ENCODE data around the gene TCAF1.
A peak's percentile ranks its signal among the peaks of the same experiment; 100 is the strongest.

TCAF1 gene, protein sequence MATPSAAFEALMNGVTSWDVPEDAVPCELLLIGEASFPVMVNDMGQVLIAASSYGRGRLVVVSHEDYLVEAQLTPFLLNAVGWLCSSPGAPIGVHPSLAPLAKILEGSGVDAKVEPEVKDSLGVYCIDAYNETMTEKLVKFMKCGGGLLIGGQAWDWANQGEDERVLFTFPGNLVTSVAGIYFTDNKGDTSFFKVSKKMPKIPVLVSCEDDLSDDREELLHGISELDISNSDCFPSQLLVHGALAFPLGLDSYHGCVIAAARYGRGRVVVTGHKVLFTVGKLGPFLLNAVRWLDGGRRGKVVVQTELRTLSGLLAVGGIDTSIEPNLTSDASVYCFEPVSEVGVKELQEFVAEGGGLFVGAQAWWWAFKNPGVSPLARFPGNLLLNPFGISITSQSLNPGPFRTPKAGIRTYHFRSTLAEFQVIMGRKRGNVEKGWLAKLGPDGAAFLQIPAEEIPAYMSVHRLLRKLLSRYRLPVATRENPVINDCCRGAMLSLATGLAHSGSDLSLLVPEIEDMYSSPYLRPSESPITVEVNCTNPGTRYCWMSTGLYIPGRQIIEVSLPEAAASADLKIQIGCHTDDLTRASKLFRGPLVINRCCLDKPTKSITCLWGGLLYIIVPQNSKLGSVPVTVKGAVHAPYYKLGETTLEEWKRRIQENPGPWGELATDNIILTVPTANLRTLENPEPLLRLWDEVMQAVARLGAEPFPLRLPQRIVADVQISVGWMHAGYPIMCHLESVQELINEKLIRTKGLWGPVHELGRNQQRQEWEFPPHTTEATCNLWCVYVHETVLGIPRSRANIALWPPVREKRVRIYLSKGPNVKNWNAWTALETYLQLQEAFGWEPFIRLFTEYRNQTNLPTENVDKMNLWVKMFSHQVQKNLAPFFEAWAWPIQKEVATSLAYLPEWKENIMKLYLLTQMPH

DNA sequence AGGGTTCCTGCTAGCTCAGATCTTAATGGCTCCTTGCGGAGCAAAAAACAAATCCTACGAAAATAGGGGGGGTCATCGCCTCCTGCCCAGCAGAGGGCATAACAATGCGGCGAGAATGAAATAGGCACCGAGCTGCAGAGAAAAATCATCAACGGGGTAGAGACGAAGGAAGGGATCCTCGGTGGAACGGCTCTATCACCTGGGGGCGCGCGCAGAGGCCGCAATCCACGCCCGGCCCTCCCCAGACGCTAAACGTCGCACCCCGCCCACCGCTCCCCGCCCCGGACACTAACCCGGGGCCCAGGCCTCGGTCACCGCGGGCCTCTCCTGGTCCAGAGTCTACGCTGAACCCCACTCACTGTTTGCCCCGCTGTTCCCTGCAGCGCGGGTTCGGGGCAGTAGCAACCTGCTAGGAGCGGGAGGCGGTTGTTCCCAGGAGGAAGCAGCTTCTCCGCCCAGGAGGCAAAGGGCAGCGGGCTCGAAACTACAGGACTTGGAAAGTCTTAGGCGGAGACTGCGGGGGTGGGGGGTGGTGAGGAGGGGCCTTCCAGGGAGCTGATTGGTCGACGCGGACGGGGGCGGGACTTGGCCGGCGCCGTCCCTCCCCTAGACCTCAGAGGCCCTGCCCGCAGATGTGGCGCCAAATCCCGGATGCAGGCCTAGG lies at the start of gene TCAF1:
TCAF1 (minus strand) TSS at position 509 of the 664 bp plus-strand sequence. CDS start 25,568 bp downstream, outside the sequence.
- H3K36me3 ChIP-seq (ENCODE audit: control insufficient read depth, insufficient read depth, low read length), result no peaks in the 10 kb centered on the region
- peaks cover 18% of the 10 kb centered on the region for H3K4me1 ChIP-seq (ENCODE audit: control insufficient read depth, insufficient read depth, low read length)
- peak within 1 kb of the TSS; percentile 86 for H3K9ac ChIP-seq (ENCODE audit: low read length)

DNA sequence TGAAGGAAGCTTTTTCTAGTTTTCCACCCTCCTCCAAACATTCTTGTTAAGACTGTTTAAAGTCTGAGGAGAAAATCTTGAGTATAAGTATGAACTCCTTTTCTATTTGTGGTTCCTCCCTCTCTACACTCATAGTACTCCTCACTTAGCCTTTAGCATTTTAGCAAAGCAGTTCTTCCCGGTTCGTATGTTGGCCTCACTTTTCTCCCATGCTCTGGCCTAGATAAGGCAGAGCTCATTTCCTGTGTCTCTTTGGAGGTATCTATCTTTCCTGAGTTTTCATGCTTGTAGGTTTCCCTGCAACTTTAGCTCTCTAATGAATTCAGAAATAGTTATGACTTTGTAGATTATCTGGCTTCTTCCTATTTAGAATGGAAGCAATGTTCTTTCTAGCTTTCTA lies 46.8 kb upstream of the TCAF1 start:
- Histone ChIP-seq H3K9ac (ENCODE audit: low read length) (no peak overlapping the region), H3K27me3 (ENCODE audit: control insufficient read depth, insufficient read depth, low read length) (no peaks in the 10 kb centered on the region), H3K4me3 (ENCODE audit: low read length) (no peak overlapping the region), H3K9me3 (ENCODE audit: control insufficient read depth, low read length) (no peaks in the 10 kb centered on the region), H3K4me1 (ENCODE audit: control insufficient read depth, insufficient read depth, low read length) (no peaks in the 10 kb centered on the region), H3K36me3 (ENCODE audit: control insufficient read depth, insufficient read depth, low read length) (no peaks in the 10 kb centered on the region)

More for the DNA sequence above, at the start of gene TCAF1:
- no peaks in the 10 kb centered on the region for H3K27me3 ChIP-seq (ENCODE audit: control insufficient read depth, insufficient read depth, low read length)
- peak within 1 kb of the TSS; percentile 86 for H3K4me3 ChIP-seq (ENCODE audit: low read length)
- H3K9me3 ChIP-seq (ENCODE audit: control insufficient read depth, low read length), result no peaks in the 10 kb centered on the region

DNA sequence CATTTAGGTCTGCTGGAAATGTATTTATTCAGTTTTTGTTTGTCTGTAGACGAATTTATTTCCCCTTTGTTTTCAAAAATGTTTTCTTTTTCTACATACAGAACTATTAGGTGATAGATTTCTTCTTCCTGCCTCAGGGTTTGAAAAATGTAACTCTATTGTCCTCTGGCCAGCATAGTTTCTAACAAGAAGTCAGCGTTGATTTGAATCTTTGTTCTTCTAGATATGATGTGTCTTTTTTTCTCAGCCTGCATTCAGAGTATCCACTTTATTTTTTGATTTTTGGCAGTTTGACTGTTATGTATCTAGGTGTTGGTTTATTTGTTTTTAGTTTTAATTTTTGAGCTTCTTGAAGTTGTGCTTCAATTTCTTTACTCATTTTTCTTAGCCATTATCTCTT lies 45.1 kb upstream of the TCAF1 start:
- Histone ChIP-seq H3K4me3 (ENCODE audit: low read length) (no peak overlapping the region), H3K9ac (ENCODE audit: low read length) (no peak overlapping the region), H3K36me3 (ENCODE audit: control insufficient read depth, insufficient read depth, low read length) (no peaks in the 10 kb centered on the region), H3K4me1 (ENCODE audit: control insufficient read depth, insufficient read depth, low read length) (no peaks in the 10 kb centered on the region), H3K9me3 (ENCODE audit: control insufficient read depth, low read length) (no peaks in the 10 kb centered on the region), H3K27me3 (ENCODE audit: control insufficient read depth, insufficient read depth, low read length) (no peaks in the 10 kb centered on the region)

DNA sequence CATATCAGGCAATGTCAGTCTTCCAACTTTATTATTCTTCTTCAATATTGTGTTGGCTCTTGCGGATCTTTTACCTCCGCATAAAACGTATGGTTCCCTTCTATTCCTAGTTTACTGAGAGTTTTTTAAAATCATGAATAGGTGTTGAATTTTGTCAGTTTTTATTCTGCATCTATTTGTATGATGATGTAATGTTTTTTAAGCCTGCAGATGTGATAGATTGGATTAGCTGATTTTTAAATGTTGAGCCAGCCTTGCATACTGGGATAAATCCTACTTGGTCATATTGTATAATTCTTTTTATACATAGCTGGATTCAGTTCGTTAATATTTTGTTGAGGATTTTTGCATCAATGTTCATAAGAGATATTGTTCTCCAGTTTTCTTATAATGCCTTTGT lies 43.4 kb upstream of the TCAF1 start:
- no peaks in the 10 kb centered on the region for H3K4me1 ChIP-seq (ENCODE audit: control insufficient read depth, insufficient read depth, low read length)
- H3K4me3 ChIP-seq (ENCODE audit: low read length), result no peak overlapping the region
- H3K36me3 ChIP-seq (ENCODE audit: control insufficient read depth, insufficient read depth, low read length), result no peaks in the 10 kb centered on the region
- H3K9ac ChIP-seq (ENCODE audit: low read length), result no peak overlapping the region
- H3K9me3 ChIP-seq (ENCODE audit: control insufficient read depth, low read length), result no peaks in the 10 kb centered on the region
- H3K27me3 ChIP-seq (ENCODE audit: control insufficient read depth, insufficient read depth, low read length), result no peaks in the 10 kb centered on the region

DNA sequence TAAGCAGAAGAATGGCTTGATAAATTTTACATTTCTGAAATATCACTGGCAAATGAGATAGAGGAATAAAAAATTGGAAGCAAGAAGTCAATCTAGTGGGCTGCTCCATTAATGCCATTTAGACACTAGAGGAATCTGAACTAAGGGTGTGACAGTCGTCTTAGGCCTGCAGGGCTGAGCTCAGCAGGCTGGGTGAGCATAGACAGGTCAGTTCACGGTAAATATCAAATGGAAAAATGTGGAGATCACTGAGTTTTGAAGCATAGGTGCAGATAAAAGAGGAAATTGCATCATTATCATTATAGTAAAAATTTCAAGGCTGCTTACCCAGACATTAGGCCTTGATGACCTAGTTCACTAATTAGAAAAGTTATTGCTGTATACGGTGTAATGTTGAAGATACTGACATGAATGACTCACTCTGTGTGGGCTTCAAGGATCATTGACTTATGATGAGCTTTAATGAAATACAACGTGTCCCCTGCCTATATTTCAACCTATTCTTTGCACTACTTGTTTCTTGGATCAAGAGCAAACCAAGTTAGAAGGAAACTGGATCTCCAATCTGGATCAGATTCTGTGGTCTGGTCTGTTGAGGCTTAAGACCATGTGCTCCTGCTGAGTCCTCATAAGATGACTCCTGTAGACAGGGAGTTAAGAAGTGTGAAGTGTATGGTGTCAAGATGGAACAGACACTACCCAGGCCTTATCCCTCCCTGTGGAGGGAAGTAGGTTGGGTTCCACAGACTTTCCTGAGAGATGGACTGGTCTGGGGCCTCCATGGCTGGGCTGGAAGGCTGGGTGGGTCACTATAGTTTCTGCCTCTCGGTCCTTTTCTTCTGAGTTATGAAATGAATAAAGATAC lies 36.6 kb upstream of the TCAF1 start:
- Histone ChIP-seq H3K4me1 (ENCODE audit: control insufficient read depth, insufficient read depth, low read length) (no peaks in the 10 kb centered on the region), H3K9me3 (ENCODE audit: control insufficient read depth, low read length) (no peaks in the 10 kb centered on the region)

DNA sequence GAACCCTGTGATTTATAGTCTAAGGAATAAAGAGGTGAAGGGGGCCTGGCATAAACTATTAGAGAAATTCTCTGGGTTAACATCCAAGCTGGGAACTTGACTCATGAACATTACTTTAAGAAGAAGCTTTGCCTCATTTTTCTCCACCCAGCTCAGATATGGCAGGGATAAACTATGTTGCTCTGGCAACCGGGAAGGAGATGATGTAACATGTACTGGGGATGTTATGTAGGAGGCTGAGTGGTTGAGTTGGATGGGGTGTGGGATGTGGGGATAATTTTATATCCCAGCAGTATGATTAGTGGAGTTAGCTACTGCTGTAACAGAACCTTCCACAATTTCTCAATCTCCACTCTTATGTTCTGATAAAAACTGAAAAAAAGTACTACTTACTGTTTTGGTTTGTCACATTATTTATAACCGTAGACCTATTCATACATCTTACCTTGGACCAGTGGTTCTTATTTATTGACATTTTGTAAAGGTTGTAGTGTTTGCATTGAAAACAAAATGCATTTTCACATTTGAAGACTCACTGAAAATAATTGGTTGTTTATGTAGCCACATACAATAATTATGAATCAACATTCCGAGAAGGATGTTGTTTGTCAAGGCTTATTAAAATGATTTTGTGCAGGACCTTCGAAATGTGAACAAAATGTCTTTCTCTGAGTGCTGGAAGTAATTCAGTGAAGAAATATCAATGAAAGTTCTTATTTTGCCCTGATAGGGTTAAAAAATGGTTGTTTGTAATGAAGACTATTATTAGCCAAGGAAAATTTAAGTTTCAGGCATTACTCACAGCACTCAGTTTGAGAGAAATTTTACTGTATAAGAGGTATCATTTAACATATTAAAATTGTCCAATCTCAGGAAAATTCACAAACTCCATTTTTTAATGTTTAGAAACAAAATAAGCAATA lies 34.4 kb upstream of the TCAF1 start:
- Histone ChIP-seq H3K27me3 (ENCODE audit: control insufficient read depth, insufficient read depth, low read length) (no peaks in the 10 kb centered on the region), H3K9me3 (ENCODE audit: control insufficient read depth, low read length) (no peaks in the 10 kb centered on the region), H3K9ac (ENCODE audit: low read length) (no peak overlapping the region), H3K36me3 (ENCODE audit: control insufficient read depth, insufficient read depth, low read length) (no peaks in the 10 kb centered on the region), H3K4me3 (ENCODE audit: low read length) (no peak overlapping the region), H3K4me1 (ENCODE audit: control insufficient read depth, insufficient read depth, low read length) (no peaks in the 10 kb centered on the region)

More for the DNA sequence above, 36.6 kb upstream of the TCAF1 start:
- Histone ChIP-seq H3K36me3 (ENCODE audit: control insufficient read depth, insufficient read depth, low read length) (no peaks in the 10 kb centered on the region), H3K27me3 (ENCODE audit: control insufficient read depth, insufficient read depth, low read length) (no peaks in the 10 kb centered on the region), H3K9ac (ENCODE audit: low read length) (no peak overlapping the region), H3K4me3 (ENCODE audit: low read length) (no peak overlapping the region)

DNA sequence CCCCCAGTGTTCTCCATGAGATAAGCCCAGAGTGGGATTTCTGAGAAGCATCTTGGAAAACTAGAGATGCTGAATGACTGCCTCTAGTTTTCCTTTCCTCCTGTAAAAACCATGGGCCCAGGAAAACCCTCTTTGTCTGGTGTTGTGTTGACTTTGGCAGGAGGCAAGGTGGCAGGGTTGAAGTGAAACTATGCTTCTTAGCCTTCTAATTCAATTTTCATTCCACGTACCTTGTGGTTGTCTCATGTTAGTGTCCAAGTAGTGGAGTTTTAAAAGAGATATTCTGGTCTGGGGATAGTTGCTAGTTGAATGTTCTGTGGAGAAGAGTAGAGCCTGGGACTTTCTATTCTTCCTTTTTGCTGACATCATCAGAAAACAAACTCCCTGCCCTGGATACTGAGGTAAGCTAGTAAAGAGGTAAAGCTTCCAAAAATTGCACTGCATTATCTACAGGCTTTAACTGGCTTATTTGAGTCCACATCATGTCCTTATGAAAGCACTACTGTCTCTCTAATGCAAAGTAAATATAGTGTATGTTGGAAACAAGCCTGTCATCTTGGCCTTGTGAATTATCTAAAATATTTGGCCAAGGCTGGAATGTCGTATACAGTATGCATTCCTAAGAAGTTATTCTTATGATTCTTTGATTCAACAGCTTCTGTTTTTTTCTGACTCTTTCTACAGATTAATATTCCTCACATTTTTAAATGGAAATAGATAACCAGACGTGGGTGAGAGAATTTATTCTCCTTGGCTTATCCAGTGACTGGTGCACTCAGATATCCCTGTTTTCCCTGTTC lies 32.8 kb upstream of the TCAF1 start, which contains the start of gene OR2F2:
OR2F2 (plus strand) TSS at position 708 of the 800 bp plus-strand sequence; CDS start at position 708, 0 bp downstream.
- Histone ChIP-seq H3K9ac (ENCODE audit: low read length) (no peak within 1 kb of the TSS), H3K4me1 (ENCODE audit: control insufficient read depth, insufficient read depth, low read length) (no peaks in the 10 kb centered on the region), H3K36me3 (ENCODE audit: control insufficient read depth, insufficient read depth, low read length) (no peaks in the 10 kb centered on the region), H3K9me3 (ENCODE audit: control insufficient read depth, low read length) (no peaks in the 10 kb centered on the region), H3K27me3 (ENCODE audit: control insufficient read depth, insufficient read depth, low read length) (no peaks in the 10 kb centered on the region), H3K4me3 (ENCODE audit: low read length) (no peak within 1 kb of the TSS)

DNA sequence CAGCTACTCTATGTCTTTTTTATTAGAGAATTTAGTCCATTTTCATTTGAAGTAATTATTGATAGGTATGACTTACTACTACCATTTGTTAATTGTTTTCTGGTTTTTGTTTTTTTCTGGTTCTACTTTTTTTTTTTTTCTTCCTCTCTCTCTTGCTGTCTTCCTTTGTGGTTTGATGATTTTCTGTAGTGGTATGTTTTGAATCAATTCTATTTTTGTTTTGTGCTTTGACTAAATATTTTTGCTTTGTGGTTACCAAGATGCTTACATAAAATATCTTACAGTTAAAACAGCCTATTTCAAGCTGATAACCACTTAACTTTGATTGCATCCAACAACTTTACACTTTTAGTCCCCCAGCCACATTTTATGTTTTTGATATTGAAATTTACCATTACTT lies 29.8 kb upstream of the TCAF1 start:
- no peaks in the 10 kb centered on the region for H3K9me3 ChIP-seq (ENCODE audit: control insufficient read depth, low read length)
- H3K36me3 ChIP-seq (ENCODE audit: control insufficient read depth, insufficient read depth, low read length), result no peaks in the 10 kb centered on the region
- no peak overlapping the region for H3K4me3 ChIP-seq (ENCODE audit: low read length)
- no peaks in the 10 kb centered on the region for H3K27me3 ChIP-seq (ENCODE audit: control insufficient read depth, insufficient read depth, low read length)
- H3K4me1 ChIP-seq (ENCODE audit: control insufficient read depth, insufficient read depth, low read length), result no peaks in the 10 kb centered on the region
- no peak overlapping the region for H3K9ac ChIP-seq (ENCODE audit: low read length)

DNA sequence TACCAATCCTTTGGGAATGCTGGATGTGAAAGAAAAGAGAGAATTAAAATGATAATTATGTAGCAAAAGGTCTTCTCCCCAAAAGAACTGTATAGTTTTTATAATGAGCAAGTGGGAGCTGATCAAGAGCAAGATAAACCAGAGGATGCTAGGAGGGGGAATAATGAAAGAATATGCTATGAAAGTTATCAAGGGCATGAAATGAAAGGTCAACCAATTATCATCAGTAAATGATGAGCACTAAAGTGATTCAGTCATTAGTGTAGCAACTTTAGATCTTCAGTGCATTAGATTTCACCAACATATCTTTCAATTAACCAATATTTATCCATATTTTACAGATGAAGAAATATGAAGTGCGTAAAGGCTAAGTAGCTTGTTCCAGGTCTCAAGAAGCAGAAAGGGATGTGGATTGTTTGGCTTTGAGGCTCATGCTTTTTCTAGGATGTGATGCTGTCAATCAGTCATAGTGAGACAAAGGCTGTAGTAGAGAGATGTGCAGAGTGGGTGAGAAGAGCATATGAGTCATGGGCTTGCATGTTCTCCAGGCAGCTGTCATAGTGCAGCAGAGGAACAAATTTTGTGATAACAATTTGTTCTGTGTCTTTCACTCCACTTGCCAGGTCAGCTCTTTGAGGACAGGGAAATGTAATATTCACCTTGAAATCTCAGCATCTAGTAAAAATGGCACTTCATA lies 27.4 kb upstream of the TCAF1 start:
- Histone ChIP-seq H3K36me3 (ENCODE audit: control insufficient read depth, insufficient read depth, low read length) (no peaks in the 10 kb centered on the region), H3K4me1 (ENCODE audit: control insufficient read depth, insufficient read depth, low read length) (no peaks in the 10 kb centered on the region), H3K9me3 (ENCODE audit: control insufficient read depth, low read length) (no peaks in the 10 kb centered on the region), H3K27me3 (ENCODE audit: control insufficient read depth, insufficient read depth, low read length) (no peaks in the 10 kb centered on the region), H3K4me3 (ENCODE audit: low read length) (no peak overlapping the region), H3K9ac (ENCODE audit: low read length) (no peak overlapping the region)

Data from mucosa of stomach (tissue), 1 donor.